GM12878 (cell line): ENCODE results near the gene SLC2A9. TPM values are rescaled to one million over a fixed set of nuclear protein-coding genes. Genes with fewer than 3 reads are reported as not detected.
A peak's percentile ranks its signal among the peaks of the same experiment; 100 is the strongest.

Source experiments
- EGR1 ChIP-seq, 2 experiments: IDR thresholded peaks; 1 replicate in 1 of 2; 2 replicates in 1 of 2; pipeline ENCODE4 v1.6.1; 2011 to 2012; ENCODE audit warnings: low read depth in 2 of 2, low read length in 2 of 2, borderline replicate concordance in 1 of 2, mild to moderate bottlenecking in 1 of 2, moderate library complexity in 1 of 2
- EP300 ChIP-seq, 2 experiments: fragments of 150-350 bp in 1 of 2; IDR thresholded peaks; 2 replicates each; pipeline ENCODE4 v1.6.1; 2011 to 2012; ENCODE audit warnings: low read depth in 2 of 2, low read length in 2 of 2, borderline replicate concordance in 1 of 2, improper control_type of control experiment in 1 of 2, inconsistent platforms in 1 of 2; ENCODE audit not compliant: control insufficient read depth in 1 of 2
- NFXL1 ChIP-seq: fragments of 450-650 bp; IDR thresholded peaks from 2 replicates; pipeline ENCODE4 v1.6.1; 2017; ENCODE audit warnings: antibody characterized with exemption, mild to moderate bottlenecking, borderline replicate concordance
- NFYB ChIP-seq: IDR thresholded peaks from 2 replicates; pipeline ENCODE4 v1.6.1; 2011; ENCODE audit warnings: low read depth, mild to moderate bottlenecking, low read length, improper control_type of control experiment, moderate library complexity; ENCODE audit not compliant: insufficient read depth
- NR2F1 ChIP-seq: fragments of 450-650 bp; conservative IDR thresholded peaks from 2 replicates; pipeline ENCODE4 v1.6.1; 2017; ENCODE audit warnings: mild to moderate bottlenecking
- POLR2AphosphoS2 ChIP-seq: IDR thresholded peaks from 2 replicates; pipeline ENCODE4 v1.6.1; 2011; ENCODE audit warnings: low read depth, mild to moderate bottlenecking, low read length, improper control_type of control experiment, moderate library complexity
- RB1 ChIP-seq: fragments of 450-650 bp; formaldehyde crosslinking; IDR thresholded peaks from 2 replicates; pipeline ENCODE4 v1.6.1; 2017; ENCODE audit warnings: mild to moderate bottlenecking, borderline replicate concordance
- RCOR1 ChIP-seq: conservative IDR thresholded peaks from 2 replicates; pipeline ENCODE4 v1.6.1; 2012; ENCODE audit warnings: low read depth, low read length, improper control_type of control experiment
- RELB ChIP-seq: fragments of 450-650 bp; IDR thresholded peaks from 2 replicates; pipeline ENCODE4 v1.6.1; 2017; ENCODE audit warnings: low read depth, mild to moderate bottlenecking, moderate library complexity
- SREBF2 ChIP-seq: IDR thresholded peaks from 2 replicates; pipeline ENCODE4 v1.6.1; 2012; ENCODE audit warnings: mild to moderate bottlenecking, low read length
- TAF1 ChIP-seq: IDR thresholded peaks from 2 replicates; pipeline ENCODE4 v1.6.1; 2011; ENCODE audit warnings: mild to moderate bottlenecking, low read depth, low read length, borderline replicate concordance
- TCF7 ChIP-seq: IDR thresholded peaks from 2 replicates; pipeline ENCODE4 v1.6.1; 2014; ENCODE audit warnings: antibody characterized with exemption, borderline replicate concordance
- polyA plus RNA-seq, 11 experiments: library from polyadenylated mRNA; depleted of rRNA in 4 of 11; unstranded in 6 of 11; stranded (reverse) in 5 of 11; fragments of >200 nt; fragmentation: Nextera tagmentation in 4 of 11; fragmentation: Illumina TruSeq in 1 of 11; extraction: Ambion mirVana in 4 of 11; extraction: Trizol in 1 of 11; gene quantifications; 1 replicate in 1 of 11; 2 replicates in 10 of 11; pipeline versions ENCODE4 v1.2.1 to v1.2.3, GENCODE V29; 2011 to 2016; ENCODE audit warnings: inconsistent platforms in 2 of 11, missing spikeins in 2 of 11, low read depth in 1 of 11
- total RNA-seq, 4 experiments: library from RNA; depleted of rRNA in 3 of 4; stranded (reverse); fragments of >200 nt in 3 of 4; fragmentation: Illumina TruSeq in 1 of 4; extraction: Trizol in 1 of 4; gene quantifications; 2 replicates each; pipeline versions ENCODE4 v1.2.1 to v1.2.3, GENCODE V29; 2013 to 2021
- TF ChIP-seq, protein P1 (sequence below): fragments of 450-650 bp; IDR thresholded peaks from 2 replicates; pipeline ENCODE4 v1.6.1; 2018; ENCODE audit warnings: borderline replicate concordance, mild to moderate bottlenecking; ENCODE audit not compliant: partially characterized antibody
- TF ChIP-seq, protein P2 (sequence below): IDR thresholded peaks from 2 replicates; pipeline ENCODE4 v1.6.1; 2011; ENCODE audit warnings: borderline replicate concordance, low read depth, mild to moderate bottlenecking, moderate library complexity, mixed read lengths, low read length; ENCODE audit not compliant: insufficient read depth; ENCODE audit errors: extremely low read length
- TF ChIP-seq, protein P3 (sequence below): fragments of 450-650 bp; IDR thresholded peaks from 2 replicates; pipeline ENCODE4 v1.6.1; 2017; ENCODE audit warnings: mild to moderate bottlenecking
- TF ChIP-seq, protein P4 (sequence below): fragments of 450-650 bp; IDR thresholded peaks from 2 replicates; pipeline ENCODE4 v1.6.1; 2017; ENCODE audit warnings: borderline replicate concordance
- TF ChIP-seq, protein P5 (sequence below), 3 experiments: IDR thresholded peaks in 2 of 3; conservative IDR thresholded peaks in 1 of 3; 2 replicates each; pipeline ENCODE4 v1.5.1; 2011; ENCODE audit warnings: low read depth in 3 of 3, low read length in 3 of 3, mild to moderate bottlenecking in 3 of 3, control low read depth in 2 of 3, moderate library complexity in 2 of 3, inconsistent platforms in 1 of 3, mixed read lengths in 1 of 3; ENCODE audit not compliant: control insufficient read depth in 2 of 3, insufficient read depth in 1 of 3; ENCODE audit errors: extremely low read depth in 1 of 3

Gene SLC2A9
- total and polyA plus RNA-seq, 10 of the 15 experiments (the other 5 are each of a cell fraction or from before 2014, with no cell fraction given), result 0.28 to 2.8 (median 1.2) TPM

GRCh38 chr4:10007436-10007740 is 13.9 kb downstream of the SLC2A9 start (continued):
- no peak for TF ChIP-seq EP300 (IDR thresholded peaks at IDR 0.05; ENCODE audit: borderline replicate concordance in 1 of 2, control insufficient read depth in 1 of 2, low read depth in 2 of 2, low read length in 2 of 2)
- TF ChIP-seq, protein P1, sequence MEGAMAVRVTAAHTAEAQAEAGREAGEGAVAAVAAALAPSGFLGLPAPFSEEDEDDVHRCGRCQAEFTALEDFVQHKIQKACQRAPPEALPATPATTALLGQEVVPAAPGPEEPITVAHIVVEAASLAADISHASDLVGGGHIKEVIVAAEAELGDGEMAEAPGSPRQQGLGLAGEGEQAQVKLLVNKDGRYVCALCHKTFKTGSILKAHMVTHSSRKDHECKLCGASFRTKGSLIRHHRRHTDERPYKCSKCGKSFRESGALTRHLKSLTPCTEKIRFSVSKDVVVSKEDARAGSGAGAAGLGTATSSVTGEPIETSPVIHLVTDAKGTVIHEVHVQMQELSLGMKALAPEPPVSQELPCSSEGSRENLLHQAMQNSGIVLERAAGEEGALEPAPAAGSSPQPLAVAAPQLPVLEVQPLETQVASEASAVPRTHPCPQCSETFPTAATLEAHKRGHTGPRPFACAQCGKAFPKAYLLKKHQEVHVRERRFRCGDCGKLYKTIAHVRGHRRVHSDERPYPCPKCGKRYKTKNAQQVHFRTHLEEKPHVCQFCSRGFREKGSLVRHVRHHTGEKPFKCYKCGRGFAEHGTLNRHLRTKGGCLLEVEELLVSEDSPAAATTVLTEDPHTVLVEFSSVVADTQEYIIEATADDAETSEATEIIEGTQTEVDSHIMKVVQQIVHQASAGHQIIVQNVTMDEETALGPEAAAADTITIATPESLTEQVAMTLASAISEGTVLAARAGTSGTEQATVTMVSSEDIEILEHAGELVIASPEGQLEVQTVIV, result no peak
- TF ChIP-seq POLR2AphosphoS2, result no peak
- TF ChIP-seq TAF1, result no peak
- TF ChIP-seq EGR1 (IDR thresholded peaks at IDR 0.05; ENCODE audit: borderline replicate concordance in 1 of 2, low read depth in 2 of 2, low read length in 2 of 2), result 0 out of 3 replicates have a peak, but pooled peaks of 1 of the 2 experiments have one; percentile 15
- TF ChIP-seq TCF7, result 0 out of 2 replicates have a peak, but pooled peaks have one; percentile 9
- TF ChIP-seq SREBF2, result no peak
- no peak for TF ChIP-seq RB1
- no peak for TF ChIP-seq NFYB
- TF ChIP-seq, protein P2, sequence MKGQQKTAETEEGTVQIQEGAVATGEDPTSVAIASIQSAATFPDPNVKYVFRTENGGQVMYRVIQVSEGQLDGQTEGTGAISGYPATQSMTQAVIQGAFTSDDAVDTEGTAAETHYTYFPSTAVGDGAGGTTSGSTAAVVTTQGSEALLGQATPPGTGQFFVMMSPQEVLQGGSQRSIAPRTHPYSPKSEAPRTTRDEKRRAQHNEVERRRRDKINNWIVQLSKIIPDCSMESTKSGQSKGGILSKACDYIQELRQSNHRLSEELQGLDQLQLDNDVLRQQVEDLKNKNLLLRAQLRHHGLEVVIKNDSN, result no peak
- TF ChIP-seq, protein P3, sequence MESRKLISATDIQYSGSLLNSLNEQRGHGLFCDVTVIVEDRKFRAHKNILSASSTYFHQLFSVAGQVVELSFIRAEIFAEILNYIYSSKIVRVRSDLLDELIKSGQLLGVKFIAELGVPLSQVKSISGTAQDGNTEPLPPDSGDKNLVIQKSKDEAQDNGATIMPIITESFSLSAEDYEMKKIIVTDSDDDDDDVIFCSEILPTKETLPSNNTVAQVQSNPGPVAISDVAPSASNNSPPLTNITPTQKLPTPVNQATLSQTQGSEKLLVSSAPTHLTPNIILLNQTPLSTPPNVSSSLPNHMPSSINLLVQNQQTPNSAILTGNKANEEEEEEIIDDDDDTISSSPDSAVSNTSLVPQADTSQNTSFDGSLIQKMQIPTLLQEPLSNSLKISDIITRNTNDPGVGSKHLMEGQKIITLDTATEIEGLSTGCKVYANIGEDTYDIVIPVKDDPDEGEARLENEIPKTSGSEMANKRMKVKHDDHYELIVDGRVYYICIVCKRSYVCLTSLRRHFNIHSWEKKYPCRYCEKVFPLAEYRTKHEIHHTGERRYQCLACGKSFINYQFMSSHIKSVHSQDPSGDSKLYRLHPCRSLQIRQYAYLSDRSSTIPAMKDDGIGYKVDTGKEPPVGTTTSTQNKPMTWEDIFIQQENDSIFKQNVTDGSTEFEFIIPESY, result no peak
- TF ChIP-seq, protein P4, sequence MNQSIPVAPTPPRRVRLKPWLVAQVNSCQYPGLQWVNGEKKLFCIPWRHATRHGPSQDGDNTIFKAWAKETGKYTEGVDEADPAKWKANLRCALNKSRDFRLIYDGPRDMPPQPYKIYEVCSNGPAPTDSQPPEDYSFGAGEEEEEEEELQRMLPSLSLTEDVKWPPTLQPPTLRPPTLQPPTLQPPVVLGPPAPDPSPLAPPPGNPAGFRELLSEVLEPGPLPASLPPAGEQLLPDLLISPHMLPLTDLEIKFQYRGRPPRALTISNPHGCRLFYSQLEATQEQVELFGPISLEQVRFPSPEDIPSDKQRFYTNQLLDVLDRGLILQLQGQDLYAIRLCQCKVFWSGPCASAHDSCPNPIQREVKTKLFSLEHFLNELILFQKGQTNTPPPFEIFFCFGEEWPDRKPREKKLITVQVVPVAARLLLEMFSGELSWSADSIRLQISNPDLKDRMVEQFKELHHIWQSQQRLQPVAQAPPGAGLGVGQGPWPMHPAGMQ, result no peak
- no peak for TF ChIP-seq RCOR1
- no peak for TF ChIP-seq NFXL1
- peak; percentile 68; the same call in 1 of the 2 replicates for TF ChIP-seq RELB
- TF ChIP-seq, protein P5, sequence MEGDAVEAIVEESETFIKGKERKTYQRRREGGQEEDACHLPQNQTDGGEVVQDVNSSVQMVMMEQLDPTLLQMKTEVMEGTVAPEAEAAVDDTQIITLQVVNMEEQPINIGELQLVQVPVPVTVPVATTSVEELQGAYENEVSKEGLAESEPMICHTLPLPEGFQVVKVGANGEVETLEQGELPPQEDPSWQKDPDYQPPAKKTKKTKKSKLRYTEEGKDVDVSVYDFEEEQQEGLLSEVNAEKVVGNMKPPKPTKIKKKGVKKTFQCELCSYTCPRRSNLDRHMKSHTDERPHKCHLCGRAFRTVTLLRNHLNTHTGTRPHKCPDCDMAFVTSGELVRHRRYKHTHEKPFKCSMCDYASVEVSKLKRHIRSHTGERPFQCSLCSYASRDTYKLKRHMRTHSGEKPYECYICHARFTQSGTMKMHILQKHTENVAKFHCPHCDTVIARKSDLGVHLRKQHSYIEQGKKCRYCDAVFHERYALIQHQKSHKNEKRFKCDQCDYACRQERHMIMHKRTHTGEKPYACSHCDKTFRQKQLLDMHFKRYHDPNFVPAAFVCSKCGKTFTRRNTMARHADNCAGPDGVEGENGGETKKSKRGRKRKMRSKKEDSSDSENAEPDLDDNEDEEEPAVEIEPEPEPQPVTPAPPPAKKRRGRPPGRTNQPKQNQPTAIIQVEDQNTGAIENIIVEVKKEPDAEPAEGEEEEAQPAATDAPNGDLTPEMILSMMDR (IDR thresholded peaks at IDR 0.05 in 2 of 3, conservative IDR thresholded peaks at IDR 0.05 in 1 of 3; ENCODE audit: control insufficient read depth in 2 of 3, extremely low read depth in 1 of 3, insufficient read depth in 1 of 3, low read depth in 3 of 3, low read length in 3 of 3), result no peak
- no peak for TF ChIP-seq NR2F1
